HEK293T (cell line): ENCODE results near the gene APP.

Experiments used
- SP1 ChIP-seq: fragments of 450-650 bp; IDR thresholded peaks from 2 replicates; pipeline ENCODE4 v1.6.1; 2017
- SUZ12 ChIP-seq: fragments of 450-650 bp; IDR thresholded peaks from 2 replicates; pipeline ENCODE4 v1.6.1; 2016; ENCODE audit warnings: mild to moderate bottlenecking

DNA sequence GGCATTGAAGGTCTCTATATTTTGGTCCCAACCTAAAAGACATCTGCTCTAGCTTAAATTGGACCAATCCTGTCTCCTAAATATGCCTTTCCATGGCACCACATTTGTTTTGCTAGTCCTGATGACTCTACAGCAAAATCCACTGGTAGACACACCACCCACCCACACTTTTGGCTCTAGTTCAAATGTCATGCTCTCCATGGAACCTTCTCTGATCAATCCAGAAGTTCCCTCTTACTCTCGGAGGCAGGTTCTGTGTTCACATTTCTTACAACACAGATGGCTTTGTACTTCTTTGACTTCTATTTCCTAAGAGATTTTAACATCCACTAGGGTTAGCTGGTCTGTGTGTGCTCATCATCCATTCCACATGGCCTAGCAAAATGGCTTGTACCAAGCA lies 151.3 kb downstream of the APP start:
- no peak for TF ChIP-seq SP1
- TF ChIP-seq SUZ12 = no peak
